SU-DHL-6 (cell line): ENCODE data around the gene ASXL1.

Experiments
- EZH2phosphoT487 ChIP-seq: fragments of 200-600 bp; sonication (generic), shearing (Covaris generic); conservative IDR thresholded peaks from 2 replicates; pipeline ENCODE4 v1.6.1; 2018; ENCODE audit warnings: mild to moderate bottlenecking, antibody characterized with exemption, low read length, moderate library complexity, mixed read lengths
- TF ChIP-seq, protein P1 (sequence below): fragments of 200-600 bp; sonication (generic); IDR thresholded peaks from one replicate; pipeline ENCODE4 v1.5.1; 2017; ENCODE audit warnings: antibody characterized with exemption, mild to moderate bottlenecking, low read length, moderate library complexity; ENCODE audit not compliant: insufficient read depth, poor library complexity, severe bottlenecking

DNA sequence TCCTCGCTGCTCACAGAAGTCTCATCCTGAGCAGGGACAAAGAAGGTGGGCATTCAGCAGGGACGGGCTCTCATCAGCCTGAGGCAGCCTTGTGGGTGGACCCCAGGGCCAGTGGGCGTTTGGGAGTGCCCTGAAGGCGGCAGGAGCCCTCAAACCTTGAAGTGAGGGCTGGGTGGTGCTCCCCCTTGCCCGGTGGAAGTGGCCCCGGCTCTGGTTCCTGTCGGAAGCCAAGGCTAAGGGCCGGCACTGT is 116.5 kb downstream of the ASXL1 start:
- TF ChIP-seq, protein P1, sequence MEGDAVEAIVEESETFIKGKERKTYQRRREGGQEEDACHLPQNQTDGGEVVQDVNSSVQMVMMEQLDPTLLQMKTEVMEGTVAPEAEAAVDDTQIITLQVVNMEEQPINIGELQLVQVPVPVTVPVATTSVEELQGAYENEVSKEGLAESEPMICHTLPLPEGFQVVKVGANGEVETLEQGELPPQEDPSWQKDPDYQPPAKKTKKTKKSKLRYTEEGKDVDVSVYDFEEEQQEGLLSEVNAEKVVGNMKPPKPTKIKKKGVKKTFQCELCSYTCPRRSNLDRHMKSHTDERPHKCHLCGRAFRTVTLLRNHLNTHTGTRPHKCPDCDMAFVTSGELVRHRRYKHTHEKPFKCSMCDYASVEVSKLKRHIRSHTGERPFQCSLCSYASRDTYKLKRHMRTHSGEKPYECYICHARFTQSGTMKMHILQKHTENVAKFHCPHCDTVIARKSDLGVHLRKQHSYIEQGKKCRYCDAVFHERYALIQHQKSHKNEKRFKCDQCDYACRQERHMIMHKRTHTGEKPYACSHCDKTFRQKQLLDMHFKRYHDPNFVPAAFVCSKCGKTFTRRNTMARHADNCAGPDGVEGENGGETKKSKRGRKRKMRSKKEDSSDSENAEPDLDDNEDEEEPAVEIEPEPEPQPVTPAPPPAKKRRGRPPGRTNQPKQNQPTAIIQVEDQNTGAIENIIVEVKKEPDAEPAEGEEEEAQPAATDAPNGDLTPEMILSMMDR: no peak
- no peak for TF ChIP-seq EZH2phosphoT487
